ENCODE data around the gene SFXN1. TPM values are rescaled to one million over a fixed set of nuclear protein-coding genes. Genes with fewer than 3 reads are reported as not detected.

Gene SFXN1
- total RNA-seq, 2 experiments from 2014 or later: 147 to 154 TPM

GRCh38 chr5:175544108-175544511 lies 65.8 kb downstream of the SFXN1 start:
- no peak overlapping the region for H3K27ac ChIP-seq (ENCODE audit: low read depth, low read length, poor library complexity, severe bottlenecking)
- no peaks in the 10 kb centered on the region for H3K4me1 ChIP-seq (ENCODE audit: insufficient read depth, low read length, poor library complexity, severe bottlenecking)
- H4K20me1 ChIP-seq (ENCODE audit: insufficient read depth, low read length): no peaks in the 10 kb centered on the region
- no peaks in the 10 kb centered on the region for H3K9me3 ChIP-seq (ENCODE audit: low read length)
- H3K9me2 ChIP-seq (ENCODE audit: insufficient read depth, low read length): no peaks in the 10 kb centered on the region
- CTCF ChIA-PET (ENCODE audit: unreplicated experiment): no interaction called here
- no peak overlapping the region for H3K4me3 ChIP-seq (ENCODE audit: low read depth, low read length, poor library complexity, severe bottlenecking)
- BruUV-seq (replicated peaks): no TSS peak
- no peak overlapping the region for H3K4me2 ChIP-seq (ENCODE audit: low read length)
- POLR2A ChIA-PET: no interaction called here
- H2AFZ ChIP-seq (ENCODE audit: low read length): no peak overlapping the region
- intact Hi-C loops (cut with micrococcal nuclease; ENCODE audit: unreplicated experiment): no loop called here
- H3K36me3 ChIP-seq (ENCODE audit: insufficient read depth, low read length): no peaks in the 10 kb centered on the region
- no peaks in the 10 kb centered on the region for H3K79me2 ChIP-seq (ENCODE audit: insufficient read depth, low read depth, low read length)
- DNase-seq (ENCODE audit: low spot score): no peak
- no peak for TF ChIP-seq CTCF (conservative IDR thresholded peaks at IDR 0.05; ENCODE audit: low read length)
- TF ChIP-seq EZH2phosphoT487 (IDR thresholded peaks at IDR 0.05; ENCODE audit: borderline replicate concordance, low read depth, low read length): no peak

GRCh38 chr5:175544586-175544985 lies 66.2 kb downstream of the SFXN1 start:
- no peaks in the 10 kb centered on the region for H4K20me1 ChIP-seq (ENCODE audit: insufficient read depth, low read length)
- BruUV-seq (replicated peaks): no TSS peak
- H3K4me1 ChIP-seq (ENCODE audit: insufficient read depth, low read length, poor library complexity, severe bottlenecking): no peaks in the 10 kb centered on the region
- H3K4me3 ChIP-seq (ENCODE audit: low read depth, low read length, poor library complexity, severe bottlenecking): no peak overlapping the region
- H3K79me2 ChIP-seq (ENCODE audit: insufficient read depth, low read depth, low read length): no peaks in the 10 kb centered on the region
- H3K36me3 ChIP-seq (ENCODE audit: insufficient read depth, low read length): no peaks in the 10 kb centered on the region
- POLR2A ChIA-PET: no interaction called here
- intact Hi-C loops (cut with micrococcal nuclease; ENCODE audit: unreplicated experiment): no loop called here
- TF ChIP-seq EZH2phosphoT487 (IDR thresholded peaks at IDR 0.05; ENCODE audit: borderline replicate concordance, low read depth, low read length): no peak
- TF ChIP-seq CTCF (conservative IDR thresholded peaks at IDR 0.05; ENCODE audit: low read length): no peak
- no peak overlapping the region for H3K27ac ChIP-seq (ENCODE audit: low read depth, low read length, poor library complexity, severe bottlenecking)
- no peaks in the 10 kb centered on the region for H3K9me3 ChIP-seq (ENCODE audit: low read length)
- no peak overlapping the region for H3K4me2 ChIP-seq (ENCODE audit: low read length)
- no peak overlapping the region for H2AFZ ChIP-seq (ENCODE audit: low read length)
- CTCF ChIA-PET (ENCODE audit: unreplicated experiment): no interaction called here
- no peaks in the 10 kb centered on the region for H3K9me2 ChIP-seq (ENCODE audit: insufficient read depth, low read length)
- DNase-seq (ENCODE audit: low spot score): no peak

- DNase-seq (ENCODE audit: low spot score): no peak
- ChIA-PET POLR2A (no interaction called here), CTCF (ENCODE audit: unreplicated experiment) (no interaction called here)
- no peaks in the 10 kb centered on the region for H4K20me1 ChIP-seq (ENCODE audit: insufficient read depth, low read length)
- no peaks in the 10 kb centered on the region for H3K9me3 ChIP-seq (ENCODE audit: low read length)
- TF ChIP-seq EZH2phosphoT487 (IDR thresholded peaks at IDR 0.05; ENCODE audit: borderline replicate concordance, low read depth, low read length): no peak
- no peaks in the 10 kb centered on the region for H3K36me3 ChIP-seq (ENCODE audit: insufficient read depth, low read length)
- no peaks in the 10 kb centered on the region for H3K9me2 ChIP-seq (ENCODE audit: insufficient read depth, low read length)
- intact Hi-C loops (cut with micrococcal nuclease; ENCODE audit: unreplicated experiment): no loop called here
- no TSS peak for BruUV-seq (replicated peaks)
- no peaks in the 10 kb centered on the region for H3K79me2 ChIP-seq (ENCODE audit: insufficient read depth, low read depth, low read length)
- no peak overlapping the region for H3K4me3 ChIP-seq (ENCODE audit: low read depth, low read length, poor library complexity, severe bottlenecking)
- H3K4me1 ChIP-seq (ENCODE audit: insufficient read depth, low read length, poor library complexity, severe bottlenecking): no peaks in the 10 kb centered on the region
- H3K27ac ChIP-seq (ENCODE audit: low read depth, low read length, poor library complexity, severe bottlenecking): no peak overlapping the region
- H3K4me2 ChIP-seq (ENCODE audit: low read length): no peak overlapping the region
- H2AFZ ChIP-seq (ENCODE audit: low read length): no peak overlapping the region
Observed at GRCh38 chr5:175547842-175548241, 69.5 kb downstream of the SFXN1 start.
